GM19238 (cell line): ENCODE data around the gene FBLN2.
"Not testable (repeated sequence)": the region's sequence is repeated elsewhere in the genome, so short reads cannot be mapped to it uniquely, and the experiment has no call there.

Experiments
- DNase-seq: peaks from one replicate; pipeline ENCODE4 v3.0.0; 2011; ENCODE audit warnings: low spot score; ENCODE audit not compliant: insufficient read length

Gene FBLN2

GRCh38 chr3:13548696-13549622 lies at the start of gene FBLN2:
Gene FBLN2 (plus strand): TSS chr3:13549125. CDS start chr3:13570356, 21,231 bp downstream.
- no peak for DNase-seq

- not testable (repeated sequence) for DNase-seq
Observed at GRCh38 chr3:13499246-13499645, 49.7 kb upstream of the FBLN2 start.

GRCh38 chr3:13500133-13500885 lies 48.6 kb upstream of the FBLN2 start:
- DNase-seq = no peak

- DNase-seq = no peak
Observed at GRCh38 chr3:13501056-13501455, 47.9 kb upstream of the FBLN2 start.

- DNase-seq = no peak
Observed at GRCh38 chr3:13501521-13501920, 47.4 kb upstream of the FBLN2 start.

GRCh38 chr3:13501958-13502790 lies 46.8 kb upstream of the FBLN2 start:
- no peak for DNase-seq

GRCh38 chr3:13502791-13503060 lies 46.2 kb upstream of the FBLN2 start:
- DNase-seq = no peak

GRCh38 chr3:13504161-13504831 lies 44.6 kb upstream of the FBLN2 start:
- DNase-seq = no peak

GRCh38 chr3:13505147-13506130 lies 43.5 kb upstream of the FBLN2 start:
- DNase-seq = no peak

GRCh38 chr3:13506239-13506638 lies 42.7 kb upstream of the FBLN2 start:
- DNase-seq = no peak

- DNase-seq = no peak
Observed at GRCh38 chr3:13506680-13507079, 42.2 kb upstream of the FBLN2 start.

GRCh38 chr3:13507247-13507569 lies 41.7 kb upstream of the FBLN2 start:
- no peak for DNase-seq

- no peak for DNase-seq
Observed at GRCh38 chr3:13507570-13508339, 41.2 kb upstream of the FBLN2 start.

GRCh38 chr3:13508496-13508895 lies 40.4 kb upstream of the FBLN2 start:
- DNase-seq = no peak

- DNase-seq = no peak
Observed at GRCh38 chr3:13509059-13509815, 39.7 kb upstream of the FBLN2 start.

- no peak for DNase-seq
Observed at GRCh38 chr3:13509816-13510192, 39.1 kb upstream of the FBLN2 start.

- DNase-seq = no peak
Observed at GRCh38 chr3:13512451-13512850, 36.5 kb upstream of the FBLN2 start.

- DNase-seq = no peak
Observed at GRCh38 chr3:13513051-13513912, 35.6 kb upstream of the FBLN2 start.
